GM10266 (cell line): Measurements from ENCODE around the gene COL20A1.
"Not testable (repeated sequence)": the region's sequence is repeated elsewhere in the genome, so short reads cannot be mapped to it uniquely, and the experiment has no call there.

Experiments
- DNase-seq: peaks from one replicate; pipeline ENCODE4 v3.0.0; 2012; ENCODE audit errors: extremely low spot score
- CTCF ChIP-seq: IDR thresholded peaks from 2 replicates; pipeline ENCODE4 v1.5.1; 2012; ENCODE audit warnings: mild to moderate bottlenecking, low read depth; ENCODE audit not compliant: control insufficient read depth, insufficient read depth; ENCODE audit errors: missing control alignments

Gene COL20A1

GRCh38 chr20:63297796-63298572 lies 5.0 kb downstream of the COL20A1 start:
- DNase-seq = no peak
- TF ChIP-seq CTCF = no peak

GRCh38 chr20:63298731-63299312 lies 5.8 kb downstream of the COL20A1 start:
- no peak for TF ChIP-seq CTCF
- no peak for DNase-seq

- TF ChIP-seq CTCF = no peak
- no peak for DNase-seq
These were observed 8.7 kb downstream of the COL20A1 start for GRCh38 chr20:63301671-63302070.

GRCh38 chr20:63303095-63303666 lies 10.2 kb downstream of the COL20A1 start:
- no peak for TF ChIP-seq CTCF
- DNase-seq = no peak

- no peak for TF ChIP-seq CTCF
- no peak for DNase-seq
These were observed 12.4 kb downstream of the COL20A1 start for GRCh38 chr20:63305393-63305792.

- not testable (repeated sequence) for DNase-seq
These were observed 13.1 kb downstream of the COL20A1 start for GRCh38 chr20:63305933-63306672.

GRCh38 chr20:63306673-63307537 lies 13.9 kb downstream of the COL20A1 start:
- no peak for TF ChIP-seq CTCF
- no peak for DNase-seq
